HL-60 (cell line): Measurements from ENCODE around the gene DPP10.

Experiments
- DNase-seq, 2 experiments: peaks; one replicate each; pipeline ENCODE4 v3.0.0-alpha.2; 2010 to 2020; ENCODE audit warnings: low read depth in 1 of 2, low spot score in 1 of 2
- H3K27ac ChIP-seq: fragments of 250-450 bp; sonication (Bioruptor Pico); replicated peaks from 2 replicates; pipeline ENCODE4 v1.5.1; 2020; ENCODE audit warnings: mild to moderate bottlenecking, moderate library complexity
- H3K27me3 ChIP-seq: fragments of 250-450 bp; sonication (Bioruptor Pico); 2 replicates; pipeline ENCODE4 v1.5.1; 2021; ENCODE audit warnings: mild to moderate bottlenecking, moderate library complexity; ENCODE audit not compliant: insufficient read depth, poor library complexity, severe bottlenecking
- H3K4me3 ChIP-seq: replicated peaks from 2 replicates; pipeline ENCODE4 v1.5.1; 2011; ENCODE audit warnings: mild to moderate bottlenecking, control low read depth, low read length; ENCODE audit not compliant: insufficient read depth
- CTCF ChIP-seq: IDR thresholded peaks from one replicate; pipeline ENCODE4 v1.5.1; 2011; ENCODE audit warnings: low read length, control low read depth, inconsistent platforms; ENCODE audit not compliant: insufficient read depth
- GABPA ChIP-seq: IDR thresholded peaks from 2 replicates; pipeline ENCODE4 v1.6.1; 2012; ENCODE audit warnings: low read depth
- POLR2AphosphoS5 ChIP-seq: IDR thresholded peaks from 2 replicates; pipeline ENCODE4 v1.6.1; 2012; ENCODE audit warnings: low read depth
- SPI1 ChIP-seq: IDR thresholded peaks from 2 replicates; pipeline ENCODE4 v1.6.1; 2012; ENCODE audit warnings: low read depth, mild to moderate bottlenecking, borderline replicate concordance
- TF ChIP-seq, protein P1 (sequence below): IDR thresholded peaks from 2 replicates; pipeline ENCODE4 v1.6.1; 2012; ENCODE audit warnings: low read depth; ENCODE audit not compliant: insufficient replicate concordance

DPP10 gene

GRCh38 chr2:115389898-115390565 lies 947.6 kb downstream of the DPP10 start:
- H3K27ac ChIP-seq = no peak overlapping the region
- DNase-seq = no peak
- H3K27me3 ChIP-seq = no peaks in the 10 kb centered on the region
- no peak overlapping the region for H3K4me3 ChIP-seq
- no peak for TF ChIP-seq GABPA
- TF ChIP-seq, protein P1, sequence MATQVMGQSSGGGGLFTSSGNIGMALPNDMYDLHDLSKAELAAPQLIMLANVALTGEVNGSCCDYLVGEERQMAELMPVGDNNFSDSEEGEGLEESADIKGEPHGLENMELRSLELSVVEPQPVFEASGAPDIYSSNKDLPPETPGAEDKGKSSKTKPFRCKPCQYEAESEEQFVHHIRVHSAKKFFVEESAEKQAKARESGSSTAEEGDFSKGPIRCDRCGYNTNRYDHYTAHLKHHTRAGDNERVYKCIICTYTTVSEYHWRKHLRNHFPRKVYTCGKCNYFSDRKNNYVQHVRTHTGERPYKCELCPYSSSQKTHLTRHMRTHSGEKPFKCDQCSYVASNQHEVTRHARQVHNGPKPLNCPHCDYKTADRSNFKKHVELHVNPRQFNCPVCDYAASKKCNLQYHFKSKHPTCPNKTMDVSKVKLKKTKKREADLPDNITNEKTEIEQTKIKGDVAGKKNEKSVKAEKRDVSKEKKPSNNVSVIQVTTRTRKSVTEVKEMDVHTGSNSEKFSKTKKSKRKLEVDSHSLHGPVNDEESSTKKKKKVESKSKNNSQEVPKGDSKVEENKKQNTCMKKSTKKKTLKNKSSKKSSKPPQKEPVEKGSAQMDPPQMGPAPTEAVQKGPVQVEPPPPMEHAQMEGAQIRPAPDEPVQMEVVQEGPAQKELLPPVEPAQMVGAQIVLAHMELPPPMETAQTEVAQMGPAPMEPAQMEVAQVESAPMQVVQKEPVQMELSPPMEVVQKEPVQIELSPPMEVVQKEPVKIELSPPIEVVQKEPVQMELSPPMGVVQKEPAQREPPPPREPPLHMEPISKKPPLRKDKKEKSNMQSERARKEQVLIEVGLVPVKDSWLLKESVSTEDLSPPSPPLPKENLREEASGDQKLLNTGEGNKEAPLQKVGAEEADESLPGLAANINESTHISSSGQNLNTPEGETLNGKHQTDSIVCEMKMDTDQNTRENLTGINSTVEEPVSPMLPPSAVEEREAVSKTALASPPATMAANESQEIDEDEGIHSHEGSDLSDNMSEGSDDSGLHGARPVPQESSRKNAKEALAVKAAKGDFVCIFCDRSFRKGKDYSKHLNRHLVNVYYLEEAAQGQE = no peak
- TF ChIP-seq POLR2AphosphoS5 = no peak
- TF ChIP-seq SPI1 = no peak
- TF ChIP-seq CTCF = no peak

DNA sequence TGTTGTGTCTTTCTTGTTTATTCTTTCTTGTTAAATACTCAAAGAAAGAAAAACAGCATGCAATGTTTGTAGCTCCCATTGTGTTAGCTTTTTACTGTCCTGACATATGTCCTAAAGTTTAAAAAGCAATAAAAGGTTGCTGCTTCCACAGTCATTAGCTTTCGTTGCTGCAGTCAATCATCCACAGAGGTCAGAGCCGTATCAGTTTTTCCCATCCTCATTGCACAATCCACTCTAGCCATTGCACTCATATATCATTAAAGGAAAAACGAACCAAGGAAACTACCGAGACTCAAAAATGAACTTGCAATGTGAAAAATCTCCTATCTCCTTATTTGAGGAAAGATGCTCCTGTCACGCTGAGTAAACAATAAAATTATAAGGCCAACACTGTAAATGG lies 954.1 kb downstream of the DPP10 start:
- Histone ChIP-seq H3K27me3 (no peaks in the 10 kb centered on the region), H3K4me3 (no peak overlapping the region), H3K27ac (no peak overlapping the region)
- TF ChIP-seq GABPA = no peak
- TF ChIP-seq, protein P1 = no peak
- TF ChIP-seq POLR2AphosphoS5 = no peak
- TF ChIP-seq CTCF = no peak
- TF ChIP-seq SPI1 = no peak
- DNase-seq = no peak

DNA sequence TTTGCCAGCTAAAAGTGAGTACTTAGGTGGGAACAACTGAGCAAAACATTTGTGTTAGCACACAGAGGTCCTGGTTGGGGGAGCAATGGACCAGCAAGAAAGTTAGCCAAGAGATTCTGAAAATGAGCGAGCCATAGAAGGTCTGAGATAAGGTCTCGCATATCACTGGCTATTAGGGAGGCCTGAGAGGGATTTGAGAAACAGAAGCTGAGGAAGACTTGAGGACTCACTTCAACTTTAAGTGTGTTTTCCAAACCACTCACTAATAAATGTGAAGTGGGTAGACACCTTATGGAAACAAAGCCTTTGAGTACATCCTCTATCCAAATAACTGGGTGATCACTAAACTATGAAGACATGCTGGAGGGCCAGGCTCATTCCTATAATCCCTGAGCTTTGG lies 958.5 kb downstream of the DPP10 start:
- TF ChIP-seq, protein P1 = no peak
- TF ChIP-seq SPI1 (no peak), POLR2AphosphoS5 (no peak), GABPA (no peak)
- Histone ChIP-seq H3K27me3 (no peaks in the 10 kb centered on the region), H3K27ac (no peak overlapping the region), H3K4me3 (no peak overlapping the region)
- no peak for DNase-seq
